ENCODE measurements around the gene ZNF837. TPM values are rescaled to one million over a fixed set of nuclear protein-coding genes. Genes with fewer than 3 reads are reported as not detected.
"Not testable (repeated sequence)": the region's sequence is repeated elsewhere in the genome, so short reads cannot be mapped to it uniquely, and the experiment has no call there.

ZNF837 gene
- total RNA-seq, 1 donor = 4.7 TPM

- Histone ChIP-seq H3K4me2 (ENCODE audit: insufficient read depth, low read length) (peak overlapping the region; percentile 45), H3K4me3 (ENCODE audit: insufficient read depth, low read length) (peak overlapping the region; percentile 35), H3K36me3 (ENCODE audit: insufficient read depth, low read length) (no peaks in the 10 kb centered on the region), H3K4me1 (ENCODE audit: insufficient read depth, low read length) (no peaks in the 10 kb centered on the region), H4K20me1 (ENCODE audit: insufficient read depth, low read length) (no peaks in the 10 kb centered on the region), H3K79me2 (ENCODE audit: insufficient read depth, low read length) (no peaks in the 10 kb centered on the region), H2AFZ (ENCODE audit: low read length) (peak overlapping the region; percentile 22), H3K27me3 (ENCODE audit: insufficient read depth, low read length) (peaks cover 27% of the 10 kb centered on the region), H3K9me3 (ENCODE audit: low read depth, low read length) (no peaks in the 10 kb centered on the region), H3K27ac (ENCODE audit: low read depth, low read length) (no peak overlapping the region)
- TF ChIP-seq CTCF (IDR thresholded peaks at IDR 0.05; ENCODE audit: extremely low read depth, low read depth, low read length) = no peak
- DNase-seq (ENCODE audit: insufficient read length, low spot score, missing footprints) = peak; percentile 80
Observed at GRCh38 chr19:58350001-58350861, 30.6 kb downstream of the ZNF837 start.

- no peak for TF ChIP-seq CTCF (IDR thresholded peaks at IDR 0.05; ENCODE audit: extremely low read depth, low read depth, low read length)
- H3K4me3 ChIP-seq (ENCODE audit: insufficient read depth, low read length) = no peak overlapping the region
- peak overlapping the region; percentile 45 for H3K4me2 ChIP-seq (ENCODE audit: insufficient read depth, low read length)
Observed at GRCh38 chr19:58349590-58349989, 31.2 kb downstream of the ZNF837 start.

GRCh38 chr19:58348080-58348479 is 32.8 kb downstream of the ZNF837 start:
- H2AFZ ChIP-seq (ENCODE audit: low read length); H4K20me1 ChIP-seq (ENCODE audit: insufficient read depth, low read length); H3K27ac ChIP-seq (ENCODE audit: low read depth, low read length); H3K4me1 ChIP-seq (ENCODE audit: insufficient read depth, low read length); H3K36me3 ChIP-seq (ENCODE audit: insufficient read depth, low read length); H3K79me2 ChIP-seq (ENCODE audit: insufficient read depth, low read length); H3K9me3 ChIP-seq (ENCODE audit: low read depth, low read length): not testable (repeated sequence)
- Histone ChIP-seq H3K27me3 (ENCODE audit: insufficient read depth, low read length) (peaks cover 27% of the 10 kb centered on the region), H3K4me3 (ENCODE audit: insufficient read depth, low read length) (peak overlapping the region; percentile 73), H3K4me2 (ENCODE audit: insufficient read depth, low read length) (peak overlapping the region; percentile 74)
- peak; percentile 53 for DNase-seq (ENCODE audit: insufficient read length, low spot score, missing footprints)

More at GRCh38 chr19:58349590-58349989, 31.2 kb downstream of the ZNF837 start:
- Histone ChIP-seq H3K27ac (ENCODE audit: low read depth, low read length) (no peak overlapping the region), H3K79me2 (ENCODE audit: insufficient read depth, low read length) (no peaks in the 10 kb centered on the region), H3K36me3 (ENCODE audit: insufficient read depth, low read length) (no peaks in the 10 kb centered on the region), H3K27me3 (ENCODE audit: insufficient read depth, low read length) (peaks cover 27% of the 10 kb centered on the region), H3K4me1 (ENCODE audit: insufficient read depth, low read length) (no peaks in the 10 kb centered on the region), H3K9me3 (ENCODE audit: low read depth, low read length) (no peaks in the 10 kb centered on the region), H4K20me1 (ENCODE audit: insufficient read depth, low read length) (no peaks in the 10 kb centered on the region), H2AFZ (ENCODE audit: low read length) (no peak overlapping the region)
- DNase-seq (ENCODE audit: insufficient read length, low spot score, missing footprints) = no peak

GRCh38 chr19:58346961-58347929 is 33.6 kb downstream of the ZNF837 start:
- no peak for TF ChIP-seq CTCF (IDR thresholded peaks at IDR 0.05; ENCODE audit: extremely low read depth, low read depth, low read length)
- peak overlapping the region; percentile 73 for H3K4me3 ChIP-seq (ENCODE audit: insufficient read depth, low read length)
- peak overlapping the region; percentile 74 for H3K4me2 ChIP-seq (ENCODE audit: insufficient read depth, low read length)
- H4K20me1 ChIP-seq (ENCODE audit: insufficient read depth, low read length) = no peaks in the 10 kb centered on the region
- no peaks in the 10 kb centered on the region for H3K36me3 ChIP-seq (ENCODE audit: insufficient read depth, low read length)
- H3K79me2 ChIP-seq (ENCODE audit: insufficient read depth, low read length) = no peaks in the 10 kb centered on the region
- DNase-seq (ENCODE audit: insufficient read length, low spot score, missing footprints) = peak; percentile 95
- H3K27me3 ChIP-seq (ENCODE audit: insufficient read depth, low read length) = peaks cover 27% of the 10 kb centered on the region
- H3K9me3 ChIP-seq (ENCODE audit: low read depth, low read length) = no peaks in the 10 kb centered on the region
- no peaks in the 10 kb centered on the region for H3K4me1 ChIP-seq (ENCODE audit: insufficient read depth, low read length)
- H3K27ac ChIP-seq (ENCODE audit: low read depth, low read length) = no peak overlapping the region
- peak overlapping the region; percentile 35 for H2AFZ ChIP-seq (ENCODE audit: low read length)
